SKM-1 (cell line): ENCODE measurements around the gene MGRN1.

Source experiments
- DNase-seq: peaks from one replicate; lab custom pipeline; 2025; ENCODE audit not compliant: unreplicated experiment; lab: John Stamatoyannopoulos, UW

The MGRN1 gene

DNA sequence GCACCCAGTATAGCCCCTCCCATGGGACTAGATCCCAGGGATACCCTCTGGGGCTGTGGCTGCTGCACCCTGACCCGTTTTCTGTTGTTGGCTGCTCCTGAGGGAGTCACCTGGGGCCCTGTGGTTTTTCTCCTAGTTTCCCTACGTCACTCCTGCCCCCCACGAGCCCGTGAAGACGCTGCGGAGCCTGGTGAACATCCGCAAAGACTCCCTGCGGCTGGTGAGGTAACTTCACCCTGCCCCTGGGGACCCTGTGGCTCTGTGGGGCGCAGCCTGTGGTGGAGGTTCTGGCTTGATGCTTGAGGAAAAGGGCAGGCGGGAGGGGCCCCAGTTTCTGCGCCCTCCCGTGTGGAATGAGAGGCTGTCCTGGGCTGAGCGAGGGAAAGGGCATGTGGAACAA, 27.2 kb downstream of the MGRN1 start:
- no peak for DNase-seq

- no peak for DNase-seq
Measured at GRCh38 chr16:4652561-4652960, 27.9 kb downstream of the MGRN1 start.

DNA sequence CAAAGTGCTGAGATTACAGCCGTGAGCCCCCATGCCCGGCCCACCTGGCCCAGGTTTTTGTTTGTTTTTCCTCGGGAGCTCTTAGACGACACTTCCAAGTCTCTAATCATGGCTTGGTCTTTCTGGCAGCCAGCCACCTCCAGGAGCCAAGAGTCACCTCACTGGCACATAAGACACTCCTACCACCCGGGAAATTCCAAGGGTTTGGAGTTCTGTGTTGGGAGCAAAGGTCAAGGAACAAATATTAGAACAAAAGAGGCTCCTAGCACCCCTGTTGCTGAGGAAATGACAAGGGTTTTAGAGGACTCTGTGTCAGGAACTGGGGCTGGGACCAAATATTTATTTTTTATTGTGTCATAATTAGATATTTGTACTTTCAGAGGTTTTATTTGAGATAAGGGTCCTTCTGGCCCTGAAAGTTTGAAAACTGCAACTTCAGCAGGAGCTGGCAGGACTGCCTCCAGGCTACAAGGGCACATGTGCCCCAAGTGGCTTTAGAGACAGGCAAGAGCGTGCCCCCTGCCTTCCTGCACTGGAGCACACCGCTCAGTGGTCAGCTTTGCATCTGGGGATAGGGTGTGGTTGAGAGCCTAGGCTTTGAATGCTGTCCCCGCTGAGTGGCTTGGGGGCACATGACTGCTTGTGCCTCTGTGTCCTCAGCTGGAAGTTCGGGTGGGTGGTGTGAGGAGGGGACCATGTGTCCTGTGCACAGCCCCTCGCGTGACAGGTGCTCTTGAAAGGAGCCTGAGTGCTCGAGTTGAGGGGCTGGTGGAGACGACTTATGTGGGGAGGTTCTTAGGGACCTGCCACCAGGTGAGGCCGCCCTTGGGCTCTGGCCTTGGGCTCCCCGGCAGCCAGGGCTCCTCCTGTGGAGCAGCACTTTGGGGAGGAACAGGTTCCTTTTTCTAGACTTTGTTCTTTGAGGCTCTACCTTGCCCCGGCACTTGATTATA, 29.7 kb downstream of the MGRN1 start:
- no peak for DNase-seq

DNA sequence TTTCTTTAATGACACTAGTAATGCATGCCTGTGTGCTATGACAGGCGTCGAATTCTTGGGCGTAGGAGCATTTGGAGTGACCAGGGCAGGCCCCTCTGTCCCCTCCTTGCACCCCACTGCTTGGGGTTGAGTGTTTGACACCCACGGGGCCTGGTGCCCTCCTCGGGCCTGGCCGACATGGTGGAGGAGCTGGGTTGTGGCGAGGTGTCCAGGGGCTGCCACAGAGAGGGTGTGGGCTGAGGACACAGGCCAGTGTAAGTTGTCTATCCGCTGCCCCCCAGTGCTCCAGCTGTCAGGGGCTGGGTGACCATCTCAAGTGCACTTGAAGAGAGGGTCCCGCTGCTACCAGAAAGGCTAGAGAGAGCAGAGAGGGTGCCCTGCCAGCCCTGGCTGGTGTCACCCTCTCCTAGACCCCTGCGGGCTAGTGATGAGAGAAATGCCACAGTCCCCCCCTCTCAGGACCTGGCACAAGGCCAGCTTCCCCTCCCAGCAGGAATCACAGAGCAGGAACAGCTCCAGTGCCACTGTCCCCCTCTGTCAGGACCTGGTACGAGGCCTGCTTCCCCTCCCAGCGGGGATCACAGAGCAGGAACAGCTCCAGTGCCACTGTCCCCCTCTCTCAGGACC, 30.5 kb downstream of the MGRN1 start:
- no peak for DNase-seq

DNA sequence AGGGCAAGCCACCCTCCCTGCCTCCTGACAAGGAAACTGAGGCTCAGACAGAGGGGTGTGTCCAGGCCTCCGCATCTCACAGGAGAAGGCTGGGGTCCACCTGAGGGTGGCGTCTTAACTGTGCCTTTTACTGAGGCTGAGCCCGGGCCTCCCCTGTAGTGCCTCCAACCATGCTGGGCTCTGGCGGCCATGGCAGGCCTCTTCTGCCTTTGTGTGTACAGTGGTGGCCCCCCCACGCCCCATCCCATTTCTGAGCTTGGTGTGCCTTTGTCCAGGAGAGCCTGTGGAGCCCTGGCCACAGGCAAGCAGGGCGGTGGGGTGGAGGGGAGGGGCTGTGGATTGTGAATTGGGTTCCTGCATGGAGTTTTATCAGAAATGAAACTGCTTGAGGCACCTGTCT, 31.2 kb downstream of the MGRN1 start:
- DNase-seq, result no peak

DNA sequence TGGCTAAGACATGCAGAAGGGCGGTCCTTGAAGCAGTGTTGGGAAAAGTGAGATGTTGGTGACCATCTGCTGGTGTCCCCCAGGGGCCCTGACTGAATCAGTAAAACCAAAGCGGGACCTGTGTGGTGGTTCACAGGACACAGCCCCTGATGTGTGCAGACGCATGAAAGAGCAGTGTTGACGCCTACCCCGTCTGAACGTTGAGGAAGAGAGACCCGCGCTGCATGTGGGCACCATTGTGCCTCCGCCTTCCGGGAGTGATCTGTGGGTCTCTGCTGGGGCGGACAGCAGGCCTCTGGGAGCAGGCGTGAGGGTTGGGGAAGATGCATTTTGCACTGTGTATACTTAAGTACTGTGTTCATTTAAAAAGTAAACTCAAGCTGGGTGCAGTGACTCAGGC, 31.6 kb downstream of the MGRN1 start:
- DNase-seq, result no peak

GRCh38 chr16:4656695-4657686, 32.4 kb downstream of the MGRN1 start:
- DNase-seq, result no peak

DNA sequence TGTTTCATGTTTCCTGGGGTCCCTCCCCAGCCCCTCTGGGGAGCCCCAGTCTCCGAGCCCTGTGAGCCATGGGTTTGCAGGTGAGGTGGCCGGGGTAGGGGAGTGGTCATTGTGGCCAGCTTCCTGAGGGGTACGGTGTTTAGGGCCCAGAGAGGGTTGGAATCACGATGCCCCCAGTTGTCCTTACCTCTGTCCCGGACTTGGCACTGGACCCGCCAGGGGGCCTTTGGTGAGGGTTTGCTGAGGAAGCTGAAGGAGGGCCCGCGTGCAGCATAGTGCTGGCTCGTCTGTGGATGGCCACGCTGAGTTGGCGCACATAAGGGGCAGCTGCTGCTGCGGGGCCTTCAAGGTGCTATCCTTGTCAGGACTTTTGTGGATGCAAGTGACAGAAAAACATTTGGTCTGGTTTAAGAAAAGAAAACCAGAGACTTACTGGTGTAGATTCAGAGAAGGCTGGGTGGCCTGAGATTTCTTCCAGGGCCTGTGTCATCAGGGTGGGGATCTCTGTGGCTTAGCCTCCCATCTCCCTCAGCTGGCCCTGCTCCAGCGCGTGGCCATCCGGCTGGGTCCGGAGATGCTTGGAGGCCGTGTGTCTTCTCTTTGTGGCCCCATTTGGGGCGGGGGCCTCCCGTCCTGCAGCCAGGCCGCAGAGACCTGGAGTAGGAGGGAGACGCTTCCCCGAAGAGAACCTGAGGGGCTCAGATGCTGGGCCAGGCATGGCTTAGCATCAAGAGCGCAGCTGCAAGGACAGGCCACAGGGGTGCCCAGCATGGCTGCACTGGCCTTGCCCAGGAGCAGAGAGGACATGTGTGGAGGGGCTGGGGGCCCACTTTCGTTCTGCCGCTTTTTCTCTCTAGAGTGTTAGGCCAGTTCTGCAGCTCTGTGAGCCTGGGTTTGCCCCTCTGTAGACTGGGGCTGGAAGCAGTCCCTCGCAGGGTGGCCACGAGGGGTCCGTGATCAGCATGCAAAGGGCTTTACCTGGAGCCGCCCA, 35.0 kb downstream of the MGRN1 start:
- DNase-seq, result no peak

DNA sequence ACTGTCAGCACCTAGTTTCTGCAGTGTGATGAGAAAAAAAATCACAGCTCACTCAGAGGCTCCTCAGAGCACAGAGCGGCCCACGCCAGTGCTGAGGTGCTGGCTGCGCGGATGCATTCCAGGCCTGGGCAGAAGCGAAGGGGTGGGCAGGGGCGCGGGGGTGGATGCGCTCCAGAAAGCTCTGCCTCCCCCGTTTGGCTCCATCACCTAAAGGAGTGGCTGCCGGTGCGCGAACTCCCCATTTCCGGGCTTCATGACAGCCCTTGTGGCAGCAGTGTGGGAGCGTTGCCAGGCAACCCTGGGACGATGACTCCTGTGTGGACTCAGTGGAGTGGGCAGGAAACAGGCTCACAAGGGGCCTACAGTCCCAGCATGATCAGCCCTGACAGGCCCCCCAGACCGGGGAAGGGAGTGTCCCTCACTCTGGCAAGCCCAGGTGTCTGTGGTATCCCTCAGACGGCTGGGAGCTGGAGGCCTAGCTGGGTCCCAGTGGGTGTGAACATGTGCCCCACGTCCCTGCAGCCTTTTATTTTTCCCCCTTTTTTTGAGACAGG, 35.9 kb downstream of the MGRN1 start:
- no peak for DNase-seq

GRCh38 chr16:4661661-4662060, 37.0 kb downstream of the MGRN1 start:
- DNase-seq, result no peak

DNA sequence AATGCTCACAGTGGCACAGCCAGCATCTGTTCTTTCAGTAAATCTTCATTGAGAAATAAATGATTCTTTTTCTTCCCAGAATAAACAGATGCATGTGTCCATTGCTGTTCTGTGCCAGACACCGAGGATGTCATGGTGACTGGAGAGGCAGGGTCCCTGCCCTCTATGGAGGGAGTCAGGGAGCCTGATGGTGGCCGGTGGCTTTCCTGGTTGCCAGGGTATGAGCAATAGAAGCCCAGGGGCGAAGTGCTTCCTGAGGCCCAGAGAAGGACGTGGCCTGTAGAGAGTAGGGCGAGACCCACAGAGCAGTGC, 38.8 kb downstream of the MGRN1 start:
- DNase-seq, result no peak

- peak; percentile 89 for DNase-seq
Measured at GRCh38 chr16:4663777-4664465, 39.3 kb downstream of the MGRN1 start.

GRCh38 chr16:4664538-4665418, 40.2 kb downstream of the MGRN1 start:
- DNase-seq, result peak; percentile 40

GRCh38 chr16:4666537-4667202, 42.0 kb downstream of the MGRN1 start:
- DNase-seq, result no peak

GRCh38 chr16:4667203-4667963, 42.8 kb downstream of the MGRN1 start:
- no peak for DNase-seq

DNA sequence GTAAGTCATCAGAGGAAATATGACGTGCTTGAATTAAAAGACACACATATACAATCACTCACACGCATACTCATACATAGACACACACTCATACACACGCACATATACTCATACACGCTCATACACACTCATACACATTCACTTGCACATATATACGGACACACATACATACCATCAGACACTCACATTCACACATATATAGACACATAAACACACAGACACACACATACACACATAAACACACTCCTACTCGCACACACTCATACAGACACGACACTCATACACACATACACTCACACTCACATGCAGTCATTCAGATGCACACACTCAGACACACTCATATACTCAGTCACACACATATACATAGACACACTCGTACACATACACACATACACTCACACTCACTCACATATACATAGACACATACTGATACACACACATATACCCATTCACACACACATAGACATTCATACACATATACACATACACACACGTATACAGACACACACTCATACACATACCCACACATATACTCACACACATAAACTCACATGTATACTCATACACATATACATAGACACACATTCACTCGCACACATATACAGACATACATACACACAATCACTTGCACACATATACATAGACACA, 43.8 kb downstream of the MGRN1 start:
- no peak for DNase-seq
